Fibroblast of villous mesenchyme (primary cell): ENCODE data around the gene DGKI. TPM values are rescaled to one million over a fixed set of nuclear protein-coding genes. Genes with fewer than 3 reads are reported as not detected.

Experiments
- DNase-seq: peaks from one replicate; pipeline ENCODE4 v3.0.0-alpha.2; 2010; ENCODE audit warnings: low read depth
- H3K4me3 ChIP-seq: 2 replicates; pipeline ENCODE4 v1.5.1; 2011; ENCODE audit warnings: low read depth, mild to moderate bottlenecking, low read length
- total RNA-seq: library from RNA; depleted of rRNA; stranded (reverse); fragments of >200 nt; gene quantifications from 2 replicates; pipeline ENCODE4 v1.2.3, GENCODE V29; 2012
- TF ChIP-seq, protein P1 (sequence below): IDR thresholded peaks from 2 replicates; pipeline ENCODE4 v1.5.1; 2012; ENCODE audit warnings: low read depth, mild to moderate bottlenecking, low read length; ENCODE audit not compliant: insufficient read depth

The DGKI gene
- total RNA-seq, 1 donor: 3.5 TPM

DNA sequence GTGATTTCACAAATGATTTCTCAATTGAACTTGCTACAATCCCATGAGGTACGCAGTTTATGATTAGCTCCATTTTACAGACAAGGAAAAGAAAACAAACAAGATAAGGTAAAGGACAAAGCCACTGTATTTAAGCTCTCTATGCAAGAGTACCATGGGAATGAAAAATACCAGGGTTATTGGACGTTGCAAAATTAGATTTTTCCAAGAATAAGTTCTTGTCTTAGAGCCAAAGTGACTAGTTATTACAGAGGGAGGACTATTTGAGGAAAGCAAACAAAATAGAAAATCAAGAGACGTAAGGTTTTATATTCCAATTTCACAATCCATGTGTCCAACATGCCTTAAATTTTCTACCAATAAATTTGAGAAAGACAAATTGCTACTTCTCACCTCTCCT is 405.3 kb downstream of the DGKI start:
- H3K4me3 ChIP-seq: no peak overlapping the region
- TF ChIP-seq, protein P1, sequence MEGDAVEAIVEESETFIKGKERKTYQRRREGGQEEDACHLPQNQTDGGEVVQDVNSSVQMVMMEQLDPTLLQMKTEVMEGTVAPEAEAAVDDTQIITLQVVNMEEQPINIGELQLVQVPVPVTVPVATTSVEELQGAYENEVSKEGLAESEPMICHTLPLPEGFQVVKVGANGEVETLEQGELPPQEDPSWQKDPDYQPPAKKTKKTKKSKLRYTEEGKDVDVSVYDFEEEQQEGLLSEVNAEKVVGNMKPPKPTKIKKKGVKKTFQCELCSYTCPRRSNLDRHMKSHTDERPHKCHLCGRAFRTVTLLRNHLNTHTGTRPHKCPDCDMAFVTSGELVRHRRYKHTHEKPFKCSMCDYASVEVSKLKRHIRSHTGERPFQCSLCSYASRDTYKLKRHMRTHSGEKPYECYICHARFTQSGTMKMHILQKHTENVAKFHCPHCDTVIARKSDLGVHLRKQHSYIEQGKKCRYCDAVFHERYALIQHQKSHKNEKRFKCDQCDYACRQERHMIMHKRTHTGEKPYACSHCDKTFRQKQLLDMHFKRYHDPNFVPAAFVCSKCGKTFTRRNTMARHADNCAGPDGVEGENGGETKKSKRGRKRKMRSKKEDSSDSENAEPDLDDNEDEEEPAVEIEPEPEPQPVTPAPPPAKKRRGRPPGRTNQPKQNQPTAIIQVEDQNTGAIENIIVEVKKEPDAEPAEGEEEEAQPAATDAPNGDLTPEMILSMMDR: no peak
- DNase-seq: no peak

DNA sequence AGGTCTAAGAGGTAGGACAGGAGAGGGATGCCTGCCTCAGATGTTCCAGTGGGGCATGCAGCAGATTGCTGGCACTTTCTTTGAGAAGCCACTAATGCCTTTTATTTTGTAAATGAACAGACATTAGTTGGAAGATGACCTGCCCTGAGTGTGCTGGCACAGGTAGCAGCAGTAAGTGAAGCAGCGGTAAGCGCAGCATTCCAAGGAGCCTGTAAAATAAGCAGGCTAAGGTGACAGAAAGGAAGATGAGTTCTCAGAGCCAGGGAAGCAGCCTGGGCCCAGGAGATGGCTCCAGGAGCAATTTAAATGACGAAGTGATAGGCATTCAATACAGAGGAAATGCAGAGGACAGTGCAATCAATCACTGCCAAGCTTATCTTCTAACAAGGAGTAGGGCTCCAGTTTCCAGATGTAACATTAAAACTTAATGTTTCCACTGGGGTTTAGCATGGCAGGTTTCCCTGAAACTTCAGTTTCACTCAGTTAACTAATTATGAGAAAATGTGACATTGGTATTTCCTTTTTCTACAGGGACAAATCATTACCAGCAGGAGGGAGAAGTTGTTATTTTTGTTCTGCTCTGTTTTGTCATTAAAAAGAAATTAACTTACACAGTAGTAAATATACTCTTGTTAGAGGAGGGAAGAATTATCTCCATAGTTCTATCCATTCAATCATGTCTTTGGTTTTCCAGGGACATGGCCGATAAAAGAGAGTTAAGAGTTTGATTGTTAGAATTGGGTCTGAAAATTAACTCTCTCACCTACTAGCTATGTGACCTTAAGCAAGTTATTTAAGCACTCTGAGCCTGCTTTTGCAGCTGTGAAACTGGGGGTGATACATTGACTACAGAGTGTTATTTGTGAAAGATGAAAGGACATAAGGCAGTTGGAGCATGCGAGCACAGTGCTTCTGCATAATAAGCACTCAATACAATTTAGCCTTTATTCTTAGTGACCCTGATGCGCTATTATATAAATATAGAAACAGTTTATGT is 406.6 kb downstream of the DGKI start:
- no peak for DNase-seq

DNA sequence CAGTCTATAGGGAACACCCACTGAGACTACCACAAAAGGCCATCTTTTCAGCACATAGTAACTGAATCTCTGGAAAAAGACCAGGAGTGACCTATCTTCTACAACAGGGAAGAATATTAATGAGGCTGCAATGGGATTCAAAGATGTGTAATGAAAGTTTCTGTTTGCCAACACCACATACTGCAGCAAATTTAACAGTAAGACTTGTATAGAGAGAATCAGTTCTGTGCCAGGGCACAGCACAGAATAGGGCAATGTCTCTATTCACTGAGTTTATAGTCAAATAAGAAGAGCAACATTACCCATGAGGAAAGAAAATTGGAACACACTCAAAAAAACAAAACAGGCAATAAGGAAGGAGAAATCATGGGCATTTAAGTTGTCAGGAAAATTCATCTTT is 411.8 kb downstream of the DGKI start:
- TF ChIP-seq, protein P1: no peak
- DNase-seq: no peak
- no peak overlapping the region for H3K4me3 ChIP-seq

More for the DNA sequence above, 406.6 kb downstream of the DGKI start:
- H3K4me3 ChIP-seq: no peak overlapping the region
- TF ChIP-seq, protein P1: no peak

DNA sequence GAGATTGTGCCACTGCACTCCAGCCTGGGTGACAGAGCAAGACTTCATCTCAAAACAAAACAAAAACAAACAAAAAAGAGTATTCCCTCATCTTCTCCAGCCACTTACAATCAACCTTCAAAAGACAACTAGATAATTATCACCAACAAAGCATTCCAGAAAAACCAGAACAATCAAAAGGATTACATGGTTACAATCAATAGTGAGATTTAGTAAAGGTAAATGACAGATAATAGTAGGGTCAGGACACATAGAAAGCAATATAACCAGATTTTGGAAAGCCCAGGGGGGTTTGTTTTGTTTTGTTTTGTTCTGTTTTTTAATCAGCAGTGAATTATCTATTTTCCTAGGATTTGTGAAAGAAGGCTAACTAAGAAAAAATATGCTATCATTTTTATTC is 412.2 kb downstream of the DGKI start:
- TF ChIP-seq, protein P1: no peak
- no peak for DNase-seq
- no peak overlapping the region for H3K4me3 ChIP-seq

GRCh38 chr7:137423321-137423720 is 423.5 kb downstream of the DGKI start:
- DNase-seq: peak; percentile 62
- no peak overlapping the region for H3K4me3 ChIP-seq
- TF ChIP-seq, protein P1: no peak

DNA sequence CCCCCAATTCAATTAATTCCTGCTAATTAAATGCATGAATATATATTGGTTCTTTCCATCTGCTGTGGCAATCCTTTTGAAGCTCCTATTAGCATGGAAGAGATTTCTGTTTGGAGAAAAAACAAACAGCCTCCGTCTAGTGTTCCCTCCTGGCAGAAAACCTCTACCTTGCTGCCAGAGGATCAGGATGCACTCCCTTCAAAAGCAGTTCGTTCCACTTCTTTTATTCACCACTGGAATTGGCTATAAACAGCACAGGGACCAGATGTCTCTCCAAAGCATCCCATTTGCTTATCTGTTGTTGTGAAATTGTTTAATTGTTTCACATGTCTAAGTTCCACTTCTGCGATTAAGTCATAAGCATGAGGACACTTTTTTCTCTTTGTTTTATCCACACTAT is 425.4 kb downstream of the DGKI start:
- peak; percentile 65 for DNase-seq
- no peak overlapping the region for H3K4me3 ChIP-seq
- TF ChIP-seq, protein P1: no peak
